Keratinocyte (primary cell): ENCODE results near the gene THAP10. TPM values are rescaled to one million over a fixed set of nuclear protein-coding genes. Genes with fewer than 3 reads are reported as not detected.
A peak's percentile ranks its signal among the peaks of the same experiment; 100 is the strongest.

Source experiments
- DNase-seq: peaks from one replicate; pipeline ENCODE4 v3.0.0-alpha.2; 2011; ENCODE audit warnings: low read depth, missing footprints, low spot score
- FAIRE-seq: peaks from 2 replicates; lab custom pipeline; 2011; peaks lifted over from hg19 to GRCh38; lab: Jason Lieb, UNC
- H2AFZ ChIP-seq: 2 replicates; pipeline ENCODE4 v1.6.0; 2012; ENCODE audit warnings: low read length, control low read depth, inconsistent platforms; ENCODE audit not compliant: control insufficient read depth
- H3K27ac ChIP-seq: 2 replicates; pipeline ENCODE4 v1.5.1; 2011; ENCODE audit warnings: low read length; ENCODE audit not compliant: control insufficient read depth, insufficient read depth
- H3K27me3 ChIP-seq: 3 replicates; pipeline ENCODE4 v1.6.0; 2011; ENCODE audit warnings: low read length; ENCODE audit not compliant: control insufficient read depth, insufficient read depth; ENCODE audit errors: extremely low read depth
- H3K36me3 ChIP-seq, 2 experiments: 2 replicates in 1 of 2; 3 replicates in 1 of 2; pipeline ENCODE4 v1.5.1; 2011; ENCODE audit warnings: low read length in 2 of 2, mild to moderate bottlenecking in 1 of 2; ENCODE audit not compliant: control insufficient read depth in 2 of 2, insufficient read depth in 2 of 2; ENCODE audit errors: extremely low read depth in 1 of 2
- H3K4me1 ChIP-seq: 3 replicates; pipeline ENCODE4 v1.5.1; 2011; ENCODE audit warnings: low read length; ENCODE audit not compliant: control insufficient read depth, insufficient read depth; ENCODE audit errors: extremely low read depth
- H3K4me2 ChIP-seq: 3 replicates; pipeline ENCODE4 v1.6.0; 2011; ENCODE audit warnings: low read depth, low read length; ENCODE audit not compliant: control insufficient read depth, insufficient read depth; ENCODE audit errors: extremely low read depth
- H3K4me3 ChIP-seq, 3 experiments: fragments of 200-600 bp in 1 of 3; sonication (generic) in 1 of 3; 2 replicates in 2 of 3; 3 replicates in 1 of 3; pipeline ENCODE4 v1.5.1; 2011 to 2016; ENCODE audit warnings: low read length in 3 of 3, mild to moderate bottlenecking in 3 of 3, control low read depth in 2 of 3, inconsistent platforms in 1 of 3, low read depth in 1 of 3, mixed read lengths in 1 of 3, mixed run types in 1 of 3, moderate library complexity in 1 of 3; ENCODE audit not compliant: control insufficient read depth in 2 of 3, insufficient read depth in 2 of 3; ENCODE audit errors: extremely low read depth in 1 of 3
- H3K79me2 ChIP-seq: 2 replicates; pipeline ENCODE4 v1.6.0; 2012; ENCODE audit warnings: low read length; ENCODE audit not compliant: control insufficient read depth, insufficient read depth
- H3K9ac ChIP-seq: 3 replicates; pipeline ENCODE4 v1.6.0; 2011; ENCODE audit warnings: low read length; ENCODE audit not compliant: control insufficient read depth, insufficient read depth; ENCODE audit errors: extremely low read depth
- H3K9me1 ChIP-seq: 3 replicates; pipeline ENCODE4 v1.6.0; 2011; ENCODE audit warnings: low read length; ENCODE audit not compliant: control insufficient read depth, insufficient read depth; ENCODE audit errors: extremely low read depth
- H3K9me3 ChIP-seq: 2 replicates; pipeline ENCODE4 v1.5.1; 2012; ENCODE audit warnings: low read depth, low read length; ENCODE audit not compliant: control insufficient read depth
- H4K20me1 ChIP-seq: 3 replicates; pipeline ENCODE4 v1.6.0; 2011; ENCODE audit warnings: low read length; ENCODE audit not compliant: control insufficient read depth, insufficient read depth; ENCODE audit errors: extremely low read depth
- CTCF ChIP-seq, 3 experiments: IDR thresholded peaks in 1 of 3; conservative IDR thresholded peaks in 1 of 3; optimal IDR thresholded peaks in 1 of 3; 2 replicates in 2 of 3; 3 replicates in 1 of 3; pipeline versions ENCODE3 to v1.5.1; 2011; ENCODE audit warnings: low read length in 3 of 3, mild to moderate bottlenecking in 3 of 3, moderate library complexity in 2 of 3, control low read depth in 1 of 3, inconsistent platforms in 1 of 3; ENCODE audit not compliant: insufficient read depth in 2 of 3; ENCODE audit errors: extremely low read depth in 1 of 3
- EZH2 ChIP-seq: IDR thresholded peaks from one replicate; pipeline ENCODE4 v1.6.1; 2012; ENCODE audit warnings: inconsistent platforms, mild to moderate bottlenecking, low read length, moderate library complexity
- dilution Hi-C: fragments of 300-500 bp; cut with MboI; formaldehyde crosslinking; loops from one replicate; pipeline ENCODE4 v1.7.0; 2020; ENCODE audit warnings: low sequenced_read_pairs; ENCODE audit not compliant: extremely low pct_ligation_motif_present
- polyA plus RNA-seq, 5 experiments: library from polyadenylated mRNA; depleted of rRNA in 3 of 5; stranded (reverse) in 3 of 5; stranded (forward) in 1 of 5; unstranded in 1 of 5; fragments of >200 nt; gene quantifications; 1 replicate in 1 of 5; 2 replicates in 3 of 5; 3 replicates in 1 of 5; pipeline versions ENCODE4 v1.2.1 to v1.2.3, GENCODE V29; 2011 to 2012; ENCODE audit warnings: missing spikeins in 2 of 5, low read depth in 1 of 5, low replicate concordance in 1 of 5

THAP10 gene
- polyA plus RNA-seq, 1 donor (not counting 4 experiments of a cell fraction or from before 2014, with no cell fraction given), result 3.1 TPM

- H3K4me2 ChIP-seq, result peak overlapping the region; percentile 48
- no peak for DNase-seq
- no peak overlapping the region for H3K4me3 ChIP-seq
Measured at GRCh38 chr15:70856177-70856883, 35.9 kb downstream of the THAP10 start.

DNA sequence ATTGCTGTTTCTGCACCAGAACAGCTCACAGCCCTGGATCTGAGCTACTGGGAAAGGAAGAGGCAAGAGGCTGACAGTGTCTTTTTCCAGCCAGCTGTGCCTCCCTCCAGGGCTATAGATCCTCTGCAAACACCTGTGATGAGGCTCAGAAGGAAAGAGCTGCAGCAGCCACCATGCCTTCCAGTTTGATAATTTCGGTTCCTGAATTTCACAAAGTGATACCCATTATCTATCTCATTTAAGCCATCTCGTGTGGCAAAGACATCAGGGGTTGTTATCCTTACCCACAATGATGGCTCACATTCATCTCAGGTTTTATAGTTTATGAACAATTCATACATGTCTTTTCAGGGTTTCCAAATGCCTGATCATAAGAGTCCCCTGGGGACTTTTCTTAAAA is 36.5 kb downstream of the THAP10 start:
- H4K20me1 ChIP-seq, result no peaks in the 10 kb centered on the region
- H3K9ac ChIP-seq, result no peak overlapping the region
- peaks cover 5 to 6% of the 10 kb centered on the region in 2 experiments for H3K36me3 ChIP-seq
- DNase-seq (no peak), FAIRE-seq (no peak)
- peaks cover 5% of the 10 kb centered on the region for H3K79me2 ChIP-seq
- H3K9me3 ChIP-seq, result no peaks in the 10 kb centered on the region
- no peak overlapping the region for H2AFZ ChIP-seq
- peaks cover 36% of the 10 kb centered on the region for H3K4me1 ChIP-seq
- H3K27me3 ChIP-seq, result no peaks in the 10 kb centered on the region
- no peak overlapping the region for H3K27ac ChIP-seq
- no peak overlapping the region for H3K4me2 ChIP-seq
- TF ChIP-seq EZH2 (no peak), CTCF (optimal IDR thresholded peaks at IDR 0.05 in 1 of 3, IDR thresholded peaks at IDR 0.05 in 1 of 3, conservative IDR thresholded peaks at IDR 0.05 in 1 of 3; ENCODE audit: extremely low read depth in 1 of 3, insufficient read depth in 2 of 3, low read length in 3 of 3) (no peak)
- dilution Hi-C loops, result no loop called here
- H3K4me3 ChIP-seq, result no peak overlapping the region
- H3K9me1 ChIP-seq, result no peaks in the 10 kb centered on the region

More at GRCh38 chr15:70856177-70856883, 35.9 kb downstream of the THAP10 start:
- dilution Hi-C loops, result no loop called here
- no peak for TF ChIP-seq EZH2
- TF ChIP-seq CTCF (optimal IDR thresholded peaks at IDR 0.05 in 1 of 3, IDR thresholded peaks at IDR 0.05 in 1 of 3, conservative IDR thresholded peaks at IDR 0.05 in 1 of 3; ENCODE audit: extremely low read depth in 1 of 3, insufficient read depth in 2 of 3, low read length in 3 of 3), result no peak
- Histone ChIP-seq H3K27me3 (no peaks in the 10 kb centered on the region), H2AFZ (no peak overlapping the region), H3K9me3 (no peaks in the 10 kb centered on the region), H3K27ac (peak overlapping the region; percentile 33), H3K4me1 (peaks cover 36% of the 10 kb centered on the region), H3K36me3 (peaks cover 3 to 6% of the 10 kb centered on the region in 2 experiments), H4K20me1 (no peaks in the 10 kb centered on the region), H3K9ac (peak overlapping the region; percentile 11), H3K9me1 (no peaks in the 10 kb centered on the region), H3K79me2 (peaks cover 5% of the 10 kb centered on the region)
- no peak for FAIRE-seq
